ENCODE results near the gene SH3GLB1.

Gene SH3GLB1

GRCh38 chr1:86739648-86740509, 35.5 kb downstream of the SH3GLB1 start:
- DNase-seq, result no peak

GRCh38 chr1:86741947-86742572, 37.7 kb downstream of the SH3GLB1 start:
- peak; percentile 46 for DNase-seq

- DNase-seq, result no peak
These were observed 42.9 kb downstream of the SH3GLB1 start for GRCh38 chr1:86747304-86747703.

GRCh38 chr1:86748622-86749373, 44.4 kb downstream of the SH3GLB1 start:
- DNase-seq, result no peak

- no peak for DNase-seq
These were observed 45.7 kb downstream of the SH3GLB1 start for GRCh38 chr1:86750076-86750475.

GRCh38 chr1:86750530-86750929, 46.2 kb downstream of the SH3GLB1 start:
- DNase-seq, result no peak

GRCh38 chr1:86751923-86752322, 47.5 kb downstream of the SH3GLB1 start:
- no peak for DNase-seq

GRCh38 chr1:86753700-86754099, 49.3 kb downstream of the SH3GLB1 start:
- DNase-seq, result no peak

GRCh38 chr1:86754265-86754974, 50.0 kb downstream of the SH3GLB1 start:
- no peak for DNase-seq

GRCh38 chr1:86756062-86756406, 51.7 kb downstream of the SH3GLB1 start:
- no peak for DNase-seq

GRCh38 chr1:86757272-86757984, 53.1 kb downstream of the SH3GLB1 start:
- DNase-seq, result no peak

- no peak for DNase-seq
These were observed 54.2 kb downstream of the SH3GLB1 start for GRCh38 chr1:86758570-86758969.

- DNase-seq, result no peak
These were observed 55.8 kb downstream of the SH3GLB1 start for GRCh38 chr1:86760199-86760598.

GRCh38 chr1:86762336-86762735, 58.0 kb downstream of the SH3GLB1 start:
- no peak for DNase-seq

- DNase-seq, result no peak
These were observed 60.1 kb downstream of the SH3GLB1 start for GRCh38 chr1:86764523-86764922.

GRCh38 chr1:86765073-86765472, 60.7 kb downstream of the SH3GLB1 start:
- no peak for DNase-seq

GRCh38 chr1:86765674-86766073, 61.3 kb downstream of the SH3GLB1 start:
- no peak for DNase-seq

GRCh38 chr1:86768554-86768953, 64.2 kb downstream of the SH3GLB1 start:
- no peak for DNase-seq

- DNase-seq, result no peak
These were observed 64.7 kb downstream of the SH3GLB1 start for GRCh38 chr1:86769065-86769464.

GRCh38 chr1:86773341-86774288, 69.2 kb downstream of the SH3GLB1 start:
- DNase-seq, result no peak
